GM19455 (cell line): Measurements from ENCODE around the gene TPP2.

Source experiments
- ATAC-seq: cut with Tn5 transposase; IDR thresholded peaks from one replicate; pipeline ENCODE4 v1.9.1; 2021; ENCODE audit not compliant: unreplicated experiment

The TPP2 gene

GRCh38 chr13:102651892-102652291 is 55.1 kb downstream of the TPP2 start:
- no peak for ATAC-seq

- ATAC-seq = no peak
Observed at GRCh38 chr13:102654756-102655155, 58.0 kb downstream of the TPP2 start.

- no peak for ATAC-seq
Observed at GRCh38 chr13:102657630-102658029, 60.8 kb downstream of the TPP2 start.

GRCh38 chr13:102658660-102659059 is 61.9 kb downstream of the TPP2 start:
- no peak for ATAC-seq

GRCh38 chr13:102659168-102659713 is 62.5 kb downstream of the TPP2 start:
- ATAC-seq = no peak

GRCh38 chr13:102667023-102667422 is 70.2 kb downstream of the TPP2 start:
- no peak for ATAC-seq

- no peak for ATAC-seq
Observed at GRCh38 chr13:102667911-102668310, 71.1 kb downstream of the TPP2 start.

- ATAC-seq = no peak
Observed at GRCh38 chr13:102670130-102670529, 73.3 kb downstream of the TPP2 start.

GRCh38 chr13:102675115-102675514 is 78.3 kb downstream of the TPP2 start:
- no peak for ATAC-seq

GRCh38 chr13:102677122-102677521 is 80.3 kb downstream of the TPP2 start:
- ATAC-seq = no peak

- ATAC-seq = no peak
Observed at GRCh38 chr13:102678339-102679107, 81.7 kb downstream of the TPP2 start.

- ATAC-seq = no peak
Observed at GRCh38 chr13:102679449-102680132, 82.8 kb downstream of the TPP2 start.

GRCh38 chr13:102680133-102680717 is 83.4 kb downstream of the TPP2 start:
- ATAC-seq = no peak

GRCh38 chr13:102680842-102681740 is 84.3 kb downstream of the TPP2 start:
- no peak for ATAC-seq

- ATAC-seq = no peak
Observed at GRCh38 chr13:102682211-102682610, 85.4 kb downstream of the TPP2 start.

GRCh38 chr13:102682727-102683126 is 85.9 kb downstream of the TPP2 start:
- no peak for ATAC-seq

GRCh38 chr13:102683637-102684036 is 86.9 kb downstream of the TPP2 start:
- ATAC-seq = no peak

- no peak for ATAC-seq
Observed at GRCh38 chr13:102686024-102686423, 89.2 kb downstream of the TPP2 start.

- ATAC-seq = no peak
Observed at GRCh38 chr13:102687520-102687919, 90.7 kb downstream of the TPP2 start.

GRCh38 chr13:102688306-102688973 is 91.7 kb downstream of the TPP2 start:
- ATAC-seq = no peak
